SW480 (cell line): ENCODE results near the gene TNIK.
A peak's percentile ranks its signal among the peaks of the same experiment; 100 is the strongest.
"Not testable (repeated sequence)": the region's sequence is repeated elsewhere in the genome, so short reads cannot be mapped to it uniquely, and the experiment has no call there.

Source experiments
- DNase-seq: peaks from one replicate; pipeline ENCODE4 v3.0.0-alpha.2; 2016; ENCODE audit warnings: low spot score

TNIK gene

GRCh38 chr3:171445620-171446204 lies 14.5 kb downstream of the TNIK start:
- no peak for DNase-seq

GRCh38 chr3:171444001-171444690 lies 16.1 kb downstream of the TNIK start:
- no peak for DNase-seq

DNA sequence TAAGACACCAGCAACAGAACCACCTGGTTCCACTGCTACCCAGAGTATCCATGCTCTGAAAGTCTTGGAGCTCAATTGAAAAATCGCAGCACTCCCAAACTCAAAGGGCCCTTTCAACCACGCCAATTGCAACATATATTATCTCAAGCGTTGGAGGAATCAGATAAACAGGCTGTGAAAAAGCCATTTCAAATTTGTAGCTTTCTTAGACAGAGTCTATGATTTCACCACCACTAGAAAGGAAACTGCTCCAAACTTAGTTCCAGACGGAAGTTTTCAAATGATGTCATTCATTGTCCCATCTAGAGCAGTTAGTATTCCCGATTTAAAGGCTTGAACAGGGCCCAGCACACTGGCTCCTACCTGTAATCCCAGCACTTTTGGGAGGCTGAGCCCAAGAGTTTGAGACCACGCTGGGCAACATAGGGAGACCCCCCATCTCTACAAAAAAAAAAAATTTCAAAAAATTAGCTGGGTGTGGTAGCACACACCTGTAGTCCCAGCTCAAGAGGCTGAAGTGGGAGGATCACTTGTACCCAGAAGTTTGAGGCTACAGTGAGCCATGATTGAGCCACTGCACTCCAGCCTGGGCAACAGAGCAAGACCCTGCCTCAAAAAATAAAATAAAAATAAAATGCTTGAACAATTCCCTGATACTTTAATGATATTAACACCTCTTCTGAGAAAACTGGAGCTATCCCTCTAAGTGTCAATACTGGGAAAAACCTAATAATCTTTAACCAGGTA lies 16.8 kb downstream of the TNIK start:
- DNase-seq, result no peak

- DNase-seq, result no peak
Measured at GRCh38 chr3:171442184-171442583, 18.0 kb downstream of the TNIK start.

DNA sequence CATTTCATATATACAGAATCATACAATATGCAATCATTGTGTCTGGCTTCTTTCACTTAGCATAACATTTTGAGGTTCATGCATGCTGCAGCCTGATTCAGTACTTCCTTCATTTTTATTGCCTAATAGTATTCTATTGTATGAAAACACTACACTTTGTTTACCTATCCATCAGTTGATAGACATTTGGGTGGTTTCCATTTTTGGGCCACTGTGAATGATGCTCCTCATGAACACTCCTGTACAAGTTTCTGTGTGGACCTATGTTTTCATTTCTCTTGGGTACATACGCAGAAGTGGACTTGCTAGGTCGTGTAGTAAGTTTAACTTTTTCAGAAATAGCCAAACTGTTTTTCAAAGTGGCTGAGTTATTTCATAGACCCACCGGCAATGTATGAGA lies 18.8 kb downstream of the TNIK start:
- no peak for DNase-seq

- DNase-seq, result no peak
Measured at GRCh38 chr3:171439996-171440395, 20.2 kb downstream of the TNIK start.

- DNase-seq, result no peak
Measured at GRCh38 chr3:171437115-171437756, 23.0 kb downstream of the TNIK start.

GRCh38 chr3:171436380-171436779 lies 23.8 kb downstream of the TNIK start:
- no peak for DNase-seq

DNA sequence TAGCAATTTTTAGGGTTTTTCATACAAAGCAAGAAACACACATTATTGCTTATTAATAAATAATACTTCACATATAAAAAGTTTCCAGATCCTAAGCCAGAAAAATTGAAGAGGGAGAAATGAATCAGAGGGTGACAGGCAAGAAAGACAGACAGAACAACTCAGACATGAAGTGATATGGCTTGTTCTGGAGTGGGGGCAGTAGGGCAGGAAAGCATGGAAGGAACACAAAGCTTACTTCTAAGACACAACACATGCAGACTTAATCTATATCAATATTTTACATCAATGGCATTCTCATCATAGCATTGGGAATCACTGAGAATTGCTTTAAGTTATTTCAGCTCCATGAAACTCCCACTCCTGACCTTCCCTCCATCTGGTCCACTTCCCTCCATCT lies 24.4 kb downstream of the TNIK start:
- DNase-seq, result no peak

- no peak for DNase-seq
Measured at GRCh38 chr3:171435143-171435542, 25.1 kb downstream of the TNIK start.

DNA sequence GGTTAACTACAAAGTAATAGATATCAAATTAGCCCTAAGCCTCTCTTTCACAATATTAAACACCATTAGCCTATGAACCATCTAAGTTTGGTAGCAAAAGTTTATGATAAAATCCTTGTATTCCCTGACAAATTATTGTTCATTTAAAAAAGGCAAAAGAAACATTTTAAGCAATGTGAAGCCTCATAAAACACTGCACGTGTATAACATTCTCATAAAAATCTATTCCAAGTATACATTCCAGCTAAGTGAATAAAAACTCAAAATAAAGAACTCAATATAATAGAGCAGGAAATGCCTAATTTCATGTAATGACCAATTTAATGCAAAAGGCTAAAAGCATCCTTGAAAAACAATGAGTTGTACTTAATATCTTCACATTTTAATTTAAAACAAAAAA lies 27.7 kb downstream of the TNIK start:
- DNase-seq, result no peak

DNA sequence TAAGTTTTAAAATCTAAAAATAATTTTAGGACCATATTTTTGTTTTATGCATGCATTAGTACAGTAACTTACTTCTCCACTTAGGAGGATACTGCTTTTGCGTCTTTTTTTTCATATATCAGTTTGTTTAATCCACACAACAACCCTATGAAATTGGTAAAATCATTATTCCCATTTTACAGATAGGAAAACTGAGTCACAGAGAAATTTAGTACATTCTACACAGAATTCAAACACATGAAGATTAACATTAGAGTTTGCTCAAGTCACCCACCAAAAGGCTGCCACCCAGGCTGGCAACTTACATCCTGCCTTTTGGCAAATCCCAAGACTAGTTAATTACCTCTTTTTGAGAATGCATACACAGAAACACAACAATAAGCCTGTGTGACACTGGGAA lies 28.7 kb downstream of the TNIK start:
- no peak for DNase-seq

- no peak for DNase-seq
Measured at GRCh38 chr3:171430530-171430929, 29.7 kb downstream of the TNIK start.

- peak; percentile 8 for DNase-seq
Measured at GRCh38 chr3:171429635-171430034, 30.6 kb downstream of the TNIK start.

DNA sequence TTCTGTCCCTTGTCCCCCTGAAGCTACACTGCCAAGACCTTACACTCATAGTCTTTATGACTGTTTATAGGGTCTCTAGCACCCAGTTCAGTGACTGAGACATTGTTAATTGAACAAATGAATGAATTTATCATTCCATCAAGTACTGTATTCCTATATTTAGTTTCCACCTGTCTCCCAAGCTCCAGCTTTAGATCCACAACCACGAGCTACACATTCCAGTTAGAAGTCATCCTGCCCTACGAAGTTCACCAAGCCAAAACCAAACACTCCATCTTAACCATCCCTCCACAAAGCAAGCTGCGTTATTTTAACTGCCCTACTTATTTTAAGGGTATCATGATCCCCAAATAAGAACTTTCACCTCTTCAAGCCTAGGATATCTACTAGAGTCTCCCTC lies 31.3 kb downstream of the TNIK start:
- DNase-seq, result no peak

GRCh38 chr3:171428321-171428787 lies 31.9 kb downstream of the TNIK start:
- no peak for DNase-seq

DNA sequence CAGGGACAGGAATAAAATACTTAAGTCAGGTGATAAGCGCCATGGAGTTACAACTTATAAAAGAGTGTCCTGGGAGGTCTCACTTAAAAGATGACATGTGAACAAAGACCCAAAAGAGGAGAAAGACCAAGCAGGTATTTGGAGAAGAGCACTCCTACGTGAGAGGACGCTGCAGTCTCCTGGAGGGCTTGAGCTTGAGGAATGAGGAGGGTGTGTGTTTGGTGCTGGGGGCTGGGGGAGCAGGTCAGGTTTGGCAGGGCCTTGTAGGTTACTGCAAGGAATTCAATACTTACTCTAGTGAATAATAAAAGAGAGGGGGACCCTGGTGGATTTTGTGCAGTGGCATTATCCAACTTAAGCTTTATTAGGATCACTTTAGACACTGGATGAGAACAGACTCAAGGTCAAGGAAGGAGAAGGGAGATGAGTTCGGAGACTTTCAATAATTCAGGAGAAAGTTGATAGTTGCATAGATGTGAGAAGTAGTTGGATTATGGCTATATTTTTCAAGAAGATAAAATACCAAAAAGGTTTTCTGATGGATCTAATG lies 32.4 kb downstream of the TNIK start:
- no peak for DNase-seq

- DNase-seq, result not testable (repeated sequence)
Measured at GRCh38 chr3:171424063-171424462, 36.1 kb downstream of the TNIK start.

- DNase-seq, result not testable (repeated sequence)
Measured at GRCh38 chr3:171422855-171423254, 37.4 kb downstream of the TNIK start.

DNA sequence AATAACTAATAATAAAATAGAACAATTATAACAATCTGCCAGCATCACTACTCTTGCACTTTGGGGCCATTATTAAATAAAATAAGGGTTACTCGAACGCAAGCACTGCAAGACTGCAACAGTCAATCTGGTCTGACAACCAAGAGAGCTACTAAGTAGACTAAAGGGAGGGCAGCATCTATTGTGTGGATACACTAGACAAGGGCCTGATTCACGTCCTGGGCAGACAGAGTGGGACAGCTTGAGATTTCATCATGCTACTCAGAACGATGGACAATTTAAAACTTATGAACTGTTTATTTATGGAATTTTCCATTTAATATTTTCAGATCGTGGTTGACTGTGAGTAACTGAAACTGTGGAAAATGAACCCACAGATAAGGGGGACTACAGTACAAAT lies 39.5 kb downstream of the TNIK start:
- DNase-seq, result no peak

GRCh38 chr3:171419457-171419856 lies 40.7 kb downstream of the TNIK start:
- no peak for DNase-seq

DNA sequence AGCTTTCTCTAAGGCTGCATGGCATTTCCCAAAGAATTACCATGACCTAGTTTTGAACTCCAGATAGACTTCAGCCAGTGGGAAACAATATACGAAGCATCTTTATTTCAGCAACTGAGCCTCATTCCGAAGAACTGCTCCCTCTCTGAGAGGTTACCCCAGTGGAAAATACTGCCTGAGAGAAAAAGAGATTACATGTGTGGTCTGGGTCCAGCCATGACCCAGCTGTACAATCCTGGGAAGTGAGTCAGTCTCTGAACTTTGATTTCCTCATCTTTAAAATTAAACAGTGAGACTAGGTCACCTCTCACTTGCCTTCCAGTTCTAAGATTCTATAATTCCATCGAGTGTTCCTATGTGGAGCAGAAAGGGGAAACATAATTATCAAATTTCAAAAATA lies 42.4 kb downstream of the TNIK start:
- no peak for DNase-seq
